Breast epithelium (tissue), 4 donors: ENCODE results near the gene STXBP3. TPM values are rescaled to one million over a fixed set of nuclear protein-coding genes. Genes with fewer than 3 reads are reported as not detected.

Experiments used
- DNase-seq, 2 donors: peaks; one replicate each; pipeline ENCODE4 v3.0.0-alpha.2; 2019; ENCODE audit warnings: low spot score in 2 of 2
- H3K27ac ChIP-seq, 2 donors: fragments of 200-600 bp; sonication (generic) in 1 of 2; one replicate each; pipeline ENCODE4 v1.5.1; 2016 to 2019; ENCODE audit warnings: mild to moderate bottlenecking in 1 of 2
- H3K27me3 ChIP-seq, 2 donors: fragments of 200-600 bp; sonication (generic) in 1 of 2; one replicate each; pipeline versions ENCODE4 v1.5.1 to v1.6.0; 2017 to 2019; ENCODE audit warnings: control low read depth in 1 of 2, mild to moderate bottlenecking in 1 of 2
- H3K36me3 ChIP-seq: fragments of 200-600 bp; one replicate; pipeline ENCODE4 v1.5.1; 2019
- H3K4me1 ChIP-seq, 2 donors: fragments of 200-600 bp; sonication (generic); one replicate each; pipeline ENCODE4 v1.5.1; 2016 to 2019; ENCODE audit warnings: control low read depth in 1 of 2
- H3K4me3 ChIP-seq, 3 donors: fragments of 200-600 bp; sonication (generic); 1 replicate in 2 of 3; 2 replicates in 1 of 3; pipeline ENCODE4 v1.5.1; 2016 to 2019; ENCODE audit warnings: mild to moderate bottlenecking in 3 of 3, moderate library complexity in 2 of 3
- H3K9me3 ChIP-seq, 2 donors: fragments of 200-600 bp; sonication (generic) in 1 of 2; one replicate each; pipeline ENCODE4 v1.5.1; 2016 to 2019; ENCODE audit warnings: control low read depth in 1 of 2
- POLR2A ChIP-seq: fragments of 450-650 bp; IDR thresholded peaks from one replicate; pipeline ENCODE4 v1.6.1; 2016; ENCODE audit warnings: antibody characterized with exemption, mild to moderate bottlenecking, moderate library complexity
- POLR2AphosphoS5 ChIP-seq, 3 donors: sonication (generic); formaldehyde crosslinking; IDR thresholded peaks; one replicate each; pipeline ENCODE4 v1.6.1; 2017; ENCODE audit warnings: antibody characterized with exemption in 3 of 3
- intact Hi-C: fragments of 100-400 bp; cut with DNase I; formaldehyde crosslinking; loops from one replicate; pipeline ENCODE4 v1.15.1; 2023; ENCODE audit warnings: low total_unique reads
- total RNA-seq, 3 donors: library from RNA; depleted of rRNA; stranded (reverse); fragments of >200 nt; gene quantifications; one replicate each; pipeline ENCODE4 v1.1.0, GENCODE V29; 2016
- TF ChIP-seq, protein P1 (sequence below), 3 donors: fragments of 450-650 bp; IDR thresholded peaks; one replicate each; pipeline ENCODE4 v1.5.1; 2016 to 2017; ENCODE audit warnings: antibody characterized with exemption in 3 of 3, mild to moderate bottlenecking in 3 of 3, moderate library complexity in 3 of 3

The STXBP3 gene
- total RNA-seq, 3 donors from 2014 or later, result 62.6 to 127 (median 79.5) TPM

DNA sequence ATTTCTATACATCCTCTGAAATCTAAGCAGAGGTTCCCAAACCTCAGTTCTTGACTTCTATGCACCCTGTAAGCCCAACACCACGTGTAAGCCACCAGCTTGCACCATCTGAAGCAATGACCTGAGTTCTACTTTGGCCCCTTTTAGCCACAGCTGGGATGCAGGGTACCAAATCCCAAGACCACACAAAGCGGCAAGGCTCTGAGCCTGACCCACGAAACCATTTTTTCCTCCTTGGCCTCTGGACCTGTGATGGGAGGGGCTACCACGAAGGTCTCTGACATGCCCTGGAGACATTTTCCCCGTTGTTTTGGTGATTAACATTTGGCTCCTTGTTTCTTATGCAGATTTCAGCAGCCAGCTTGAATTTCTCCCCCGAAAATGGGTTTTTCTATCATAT is 38.8 kb downstream of the STXBP3 start:
- TF ChIP-seq POLR2AphosphoS5 (IDR thresholded peaks at IDR 0.05) (no peak), POLR2A (no peak)
- TF ChIP-seq, protein P1, sequence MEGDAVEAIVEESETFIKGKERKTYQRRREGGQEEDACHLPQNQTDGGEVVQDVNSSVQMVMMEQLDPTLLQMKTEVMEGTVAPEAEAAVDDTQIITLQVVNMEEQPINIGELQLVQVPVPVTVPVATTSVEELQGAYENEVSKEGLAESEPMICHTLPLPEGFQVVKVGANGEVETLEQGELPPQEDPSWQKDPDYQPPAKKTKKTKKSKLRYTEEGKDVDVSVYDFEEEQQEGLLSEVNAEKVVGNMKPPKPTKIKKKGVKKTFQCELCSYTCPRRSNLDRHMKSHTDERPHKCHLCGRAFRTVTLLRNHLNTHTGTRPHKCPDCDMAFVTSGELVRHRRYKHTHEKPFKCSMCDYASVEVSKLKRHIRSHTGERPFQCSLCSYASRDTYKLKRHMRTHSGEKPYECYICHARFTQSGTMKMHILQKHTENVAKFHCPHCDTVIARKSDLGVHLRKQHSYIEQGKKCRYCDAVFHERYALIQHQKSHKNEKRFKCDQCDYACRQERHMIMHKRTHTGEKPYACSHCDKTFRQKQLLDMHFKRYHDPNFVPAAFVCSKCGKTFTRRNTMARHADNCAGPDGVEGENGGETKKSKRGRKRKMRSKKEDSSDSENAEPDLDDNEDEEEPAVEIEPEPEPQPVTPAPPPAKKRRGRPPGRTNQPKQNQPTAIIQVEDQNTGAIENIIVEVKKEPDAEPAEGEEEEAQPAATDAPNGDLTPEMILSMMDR (IDR thresholded peaks at IDR 0.05), result no peak

DNA sequence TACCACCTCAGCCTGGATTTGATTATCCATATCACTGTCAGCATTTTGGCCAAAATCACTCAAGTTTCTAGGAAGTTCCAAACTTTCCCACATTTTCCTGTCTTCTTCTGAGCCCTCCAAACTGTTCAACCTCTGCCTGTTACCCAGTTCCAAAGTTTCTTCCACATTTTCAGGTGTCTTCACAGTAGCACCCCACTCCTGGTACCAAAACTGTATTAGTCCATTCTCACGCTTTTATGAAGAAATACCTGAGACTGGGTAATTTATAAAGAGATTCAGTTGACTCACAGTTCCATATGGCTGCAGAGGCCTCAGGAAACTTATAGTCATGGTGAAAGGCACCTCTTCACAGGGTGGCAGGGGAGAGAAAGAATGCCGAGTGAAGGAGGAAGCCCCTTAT is 39.4 kb downstream of the STXBP3 start:
- TF ChIP-seq, protein P1 (IDR thresholded peaks at IDR 0.05), result no peak
- TF ChIP-seq POLR2AphosphoS5 (IDR thresholded peaks at IDR 0.05) (no peak), POLR2A (no peak)
- intact Hi-C loops, result no loop called here
- H3K27ac ChIP-seq, result no peak overlapping the region
- no peak overlapping the region for H3K4me3 ChIP-seq
- no peaks in the 10 kb centered on the region for H3K4me1 ChIP-seq
- H3K36me3 ChIP-seq, result peaks cover 7% of the 10 kb centered on the region
- DNase-seq, result no peak
- H3K27me3 ChIP-seq, result no peaks in the 10 kb centered on the region
- peaks cover 15 to 18% of the 10 kb centered on the region in 2 donors for H3K9me3 ChIP-seq

More for the DNA sequence above, 38.8 kb downstream of the STXBP3 start:
- intact Hi-C loops, result no loop called here
- Histone ChIP-seq H3K27me3 (no peaks in the 10 kb centered on the region), H3K27ac (no peak overlapping the region), H3K4me3 (no peak overlapping the region), H3K36me3 (peaks cover 7% of the 10 kb centered on the region), H3K4me1 (no peaks in the 10 kb centered on the region), H3K9me3 (peaks cover 15 to 18% of the 10 kb centered on the region in 2 donors)
- DNase-seq, result no peak

DNA sequence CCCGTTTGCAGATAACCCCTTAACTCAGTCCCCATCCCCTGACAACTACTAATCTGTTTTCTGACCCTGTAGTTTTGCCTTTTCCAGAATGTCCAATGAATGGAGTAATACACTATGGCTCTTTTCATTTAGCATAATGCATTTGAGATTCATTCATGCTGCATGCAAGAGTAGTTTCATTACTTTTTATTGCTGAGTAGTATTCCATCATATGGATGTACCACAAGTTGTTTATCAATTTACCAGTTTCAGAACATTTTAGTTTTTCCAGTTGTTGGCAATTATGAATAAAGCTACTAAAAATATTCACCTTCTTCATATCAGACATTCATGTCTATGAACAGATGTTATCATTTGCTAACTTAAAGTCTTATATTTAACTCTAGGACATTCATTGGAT is 45.3 kb downstream of the STXBP3 start:
- Histone ChIP-seq H3K27me3 (no peaks in the 10 kb centered on the region), H3K27ac (no peak overlapping the region), H3K36me3 (no peaks in the 10 kb centered on the region), H3K4me1 (no peaks in the 10 kb centered on the region), H3K9me3 (peaks cover 6 to 18% of the 10 kb centered on the region in 2 donors), H3K4me3 (no peak overlapping the region)
- intact Hi-C loops, result no loop called here
- no peak for TF ChIP-seq POLR2AphosphoS5 (IDR thresholded peaks at IDR 0.05)
- DNase-seq, result no peak

DNA sequence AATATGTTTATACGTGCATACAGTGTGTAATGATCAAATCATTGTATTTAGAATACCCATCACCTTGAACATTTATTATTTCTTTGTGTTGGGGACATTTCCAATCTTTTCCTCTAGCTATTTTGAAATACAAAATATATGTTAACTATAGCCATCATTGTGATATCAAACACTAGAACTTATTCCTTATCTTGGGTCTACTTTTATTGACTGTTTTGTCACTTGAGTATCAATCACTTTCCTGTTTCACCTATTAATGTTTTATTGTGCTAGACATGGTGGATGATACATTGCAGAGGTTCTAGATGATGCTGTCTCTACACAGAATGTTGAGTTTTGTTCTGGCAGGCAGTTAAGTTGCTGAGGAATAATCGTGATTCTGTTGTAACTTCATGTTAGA is 45.9 kb downstream of the STXBP3 start:
- Histone ChIP-seq H3K36me3 (no peaks in the 10 kb centered on the region), H3K27ac (no peak overlapping the region), H3K27me3 (no peaks in the 10 kb centered on the region), H3K4me1 (no peaks in the 10 kb centered on the region), H3K4me3 (no peak overlapping the region), H3K9me3 (peaks cover 6 to 18% of the 10 kb centered on the region in 2 donors)
- no peak for TF ChIP-seq POLR2A
- no peak for DNase-seq
- intact Hi-C loops, result no loop called here

DNA sequence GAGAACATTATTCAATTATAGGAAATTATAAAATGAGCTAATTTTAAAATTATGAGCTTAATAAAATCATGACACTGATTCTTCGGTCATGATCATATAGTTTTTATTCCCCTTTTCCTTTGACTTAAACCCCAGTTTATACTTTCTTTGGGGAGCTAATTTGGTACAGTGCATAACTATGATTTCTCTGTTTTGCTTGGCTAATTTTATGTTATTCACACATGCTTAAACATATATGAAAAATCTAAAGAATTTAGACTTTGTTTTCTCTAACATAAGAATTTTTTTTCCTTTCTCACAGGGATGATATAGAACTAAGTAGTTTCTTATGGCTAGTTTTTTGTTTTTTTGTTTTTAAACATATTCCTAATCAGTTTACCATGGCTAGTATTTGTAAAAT is 52.5 kb downstream of the STXBP3 start:
- no peaks in the 10 kb centered on the region for H3K4me1 ChIP-seq
- no peak for DNase-seq
- no peak for TF ChIP-seq POLR2AphosphoS5 (IDR thresholded peaks at IDR 0.05)
- TF ChIP-seq, protein P1 (IDR thresholded peaks at IDR 0.05), result no peak
- no peak for TF ChIP-seq POLR2A
- H3K4me3 ChIP-seq, result no peak overlapping the region
- intact Hi-C loops, result no loop called here
- no peak overlapping the region for H3K27ac ChIP-seq
- peaks cover 8% of the 10 kb centered on the region for H3K36me3 ChIP-seq
- no peaks in the 10 kb centered on the region for H3K9me3 ChIP-seq
- H3K27me3 ChIP-seq, result no peaks in the 10 kb centered on the region

DNA sequence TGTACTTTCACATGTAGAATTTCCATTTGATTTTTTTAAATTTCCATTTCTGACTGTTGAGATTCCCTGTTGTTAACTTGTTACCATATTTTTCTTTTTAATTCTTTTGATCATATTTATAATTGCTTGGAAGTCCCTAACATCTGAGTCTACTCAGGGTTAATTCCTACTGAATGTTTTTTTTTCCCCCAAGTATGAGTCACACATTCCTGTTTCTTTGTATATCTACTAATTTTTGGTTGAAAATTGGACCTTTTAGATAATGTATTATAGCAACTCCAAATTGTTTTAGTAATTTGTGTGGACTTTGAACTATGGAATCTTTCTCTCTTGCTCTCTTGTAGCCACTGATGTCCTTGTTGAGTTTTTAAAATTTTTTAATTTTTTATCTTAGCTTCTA is 54.6 kb downstream of the STXBP3 start:
- intact Hi-C loops, result no loop called here
- TF ChIP-seq POLR2A (no peak), POLR2AphosphoS5 (IDR thresholded peaks at IDR 0.05) (no peak)
- TF ChIP-seq, protein P1 (IDR thresholded peaks at IDR 0.05), result no peak
- no peak for DNase-seq
- Histone ChIP-seq H3K27me3 (no peaks in the 10 kb centered on the region), H3K27ac (no peak overlapping the region), H3K9me3 (no peaks in the 10 kb centered on the region), H3K4me1 (no peaks in the 10 kb centered on the region), H3K36me3 (peaks cover 8% of the 10 kb centered on the region), H3K4me3 (no peak overlapping the region)
